ENCODE measurements around the gene CAST.

The CAST gene

DNA sequence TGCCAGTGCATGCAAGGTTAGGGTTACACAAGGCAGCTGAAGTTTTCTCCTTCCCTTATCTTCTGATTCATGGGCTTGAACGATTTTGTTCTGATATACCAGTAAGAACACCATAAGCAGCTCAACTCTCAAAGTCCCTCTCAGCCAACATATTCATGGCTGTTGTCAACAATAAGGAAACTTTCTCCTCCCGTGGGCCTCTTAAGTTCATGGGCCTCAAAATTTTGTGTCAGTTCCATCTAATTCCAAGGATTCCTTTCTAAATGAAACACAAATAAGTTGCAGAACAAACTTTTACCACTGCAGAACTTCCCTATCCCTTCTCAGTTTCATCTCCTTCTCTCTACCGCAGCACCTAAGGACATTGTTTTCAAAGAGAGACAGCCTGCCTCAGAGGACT lies 23.6 kb upstream of the CAST start:
- CTCF ChIA-PET = no interaction called here
- POLR2A ChIA-PET = no interaction called here
- no peak for TF ChIP-seq CTCF (IDR thresholded peaks at IDR 0.05; ENCODE audit: insufficient read depth, low read length, missing control alignments)
- no peak overlapping the region for H3K4me3 ChIP-seq (ENCODE audit: low read depth, low read length)
- no peak for DNase-seq (ENCODE audit: low read depth, low spot score)

DNA sequence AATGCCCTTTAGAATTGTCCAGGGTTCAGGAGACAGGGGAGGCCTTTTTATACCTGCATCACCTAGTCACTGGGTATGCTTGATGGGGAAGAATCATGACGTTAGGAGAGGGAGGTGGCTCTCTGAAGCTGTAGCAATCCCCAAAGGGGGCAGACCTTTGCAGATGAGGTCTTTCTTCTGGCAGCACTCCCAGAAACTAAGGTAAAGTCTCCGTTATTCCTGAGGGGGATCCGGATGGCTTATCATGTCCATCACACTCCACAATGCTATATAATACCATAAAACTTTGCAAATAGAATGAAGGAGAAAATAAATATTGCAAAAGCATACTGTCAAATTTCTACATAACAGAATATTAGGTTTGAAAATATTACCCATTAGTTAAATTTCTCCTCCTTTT lies 21.5 kb upstream of the CAST start:
- no peak for TF ChIP-seq CTCF (IDR thresholded peaks at IDR 0.05; ENCODE audit: insufficient read depth, low read length, missing control alignments)
- POLR2A ChIA-PET = no interaction called here
- no peak overlapping the region for H3K4me3 ChIP-seq (ENCODE audit: low read depth, low read length)
- CTCF ChIA-PET = no interaction called here
- no peak for DNase-seq (ENCODE audit: low read depth, low spot score)

DNA sequence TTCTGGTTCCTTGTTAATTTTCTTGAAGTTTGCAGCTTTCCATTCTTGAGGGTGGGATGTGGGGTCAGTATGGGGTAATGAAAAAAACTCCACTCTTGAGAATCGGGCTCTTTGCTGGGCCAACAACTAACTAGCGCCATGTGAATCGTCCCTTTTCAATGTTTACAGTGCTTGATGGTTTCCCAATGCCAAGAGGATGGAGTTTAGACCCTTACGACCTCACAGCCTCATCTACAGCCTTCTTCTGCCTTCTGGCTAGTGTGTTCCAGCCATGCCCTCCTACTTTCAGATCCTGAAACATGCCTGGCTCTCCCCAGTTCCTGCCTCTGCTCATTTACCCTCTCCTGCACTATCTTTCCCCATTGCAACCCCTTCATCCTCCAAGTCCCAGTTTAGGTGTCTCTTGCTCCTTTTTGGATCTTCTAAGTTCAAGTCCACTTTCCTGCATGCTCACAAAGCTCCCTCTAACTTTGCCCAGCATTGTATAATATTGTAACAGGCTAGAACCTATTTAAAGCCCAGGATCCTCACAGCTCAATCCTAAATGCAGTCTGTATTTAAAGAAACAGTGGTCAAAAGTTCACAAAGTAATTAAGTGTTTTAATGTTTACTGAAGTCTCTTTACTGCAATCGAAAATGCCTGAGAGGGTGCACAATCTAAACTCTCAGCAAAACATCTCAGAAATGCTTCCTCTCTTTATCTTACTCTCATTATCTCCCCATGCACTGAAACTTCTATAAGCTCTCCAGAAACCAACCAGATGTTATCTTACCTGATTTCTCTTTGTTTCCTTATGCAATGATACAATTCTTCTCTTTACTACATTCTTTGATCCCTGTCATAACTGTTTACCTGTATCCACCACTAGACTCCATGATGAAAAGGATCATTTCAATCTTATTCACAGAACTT lies 20.6 kb upstream of the CAST start:
- DNase-seq (ENCODE audit: low read depth, low spot score) = no peak
- POLR2A ChIA-PET = no interaction called here
- H3K4me3 ChIP-seq (ENCODE audit: low read depth, low read length) = no peak overlapping the region
- no peak for TF ChIP-seq CTCF (IDR thresholded peaks at IDR 0.05; ENCODE audit: insufficient read depth, low read length, missing control alignments)
- CTCF ChIA-PET = no interaction called here

- CTCF ChIA-PET = no interaction called here
- POLR2A ChIA-PET = no interaction called here
- TF ChIP-seq CTCF (IDR thresholded peaks at IDR 0.05; ENCODE audit: insufficient read depth, low read length, missing control alignments) = no peak
- H3K4me3 ChIP-seq (ENCODE audit: low read depth, low read length) = no peak overlapping the region
- no peak for DNase-seq (ENCODE audit: low read depth, low spot score)
Measured at GRCh38 chr5:96642281-96642640, 19.9 kb upstream of the CAST start.

DNA sequence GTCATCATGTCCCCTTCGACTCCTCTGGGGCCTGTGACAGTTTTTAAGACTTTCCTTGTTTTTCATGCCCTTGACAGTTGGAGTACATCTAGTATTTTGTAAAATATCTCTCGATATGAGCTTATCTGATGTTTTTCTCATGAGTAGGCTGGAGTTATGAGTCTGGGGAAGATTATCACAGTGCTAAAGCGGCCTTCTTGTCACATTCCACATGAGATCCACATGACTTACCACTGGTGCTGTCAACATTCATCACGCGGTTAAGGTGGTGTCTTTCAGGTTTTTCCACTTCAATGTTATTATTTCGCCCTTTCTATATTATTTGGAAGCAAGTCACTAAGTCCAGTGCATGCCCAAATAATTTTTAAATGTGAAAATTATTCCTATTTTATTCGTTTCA lies 17.1 kb upstream of the CAST start:
- no peak for DNase-seq (ENCODE audit: low read depth, low spot score)
- ChIA-PET CTCF (no interaction called here), POLR2A (no interaction called here)
- no peak overlapping the region for H3K4me3 ChIP-seq (ENCODE audit: low read depth, low read length)
- no peak for TF ChIP-seq CTCF (IDR thresholded peaks at IDR 0.05; ENCODE audit: insufficient read depth, low read length, missing control alignments)

DNA sequence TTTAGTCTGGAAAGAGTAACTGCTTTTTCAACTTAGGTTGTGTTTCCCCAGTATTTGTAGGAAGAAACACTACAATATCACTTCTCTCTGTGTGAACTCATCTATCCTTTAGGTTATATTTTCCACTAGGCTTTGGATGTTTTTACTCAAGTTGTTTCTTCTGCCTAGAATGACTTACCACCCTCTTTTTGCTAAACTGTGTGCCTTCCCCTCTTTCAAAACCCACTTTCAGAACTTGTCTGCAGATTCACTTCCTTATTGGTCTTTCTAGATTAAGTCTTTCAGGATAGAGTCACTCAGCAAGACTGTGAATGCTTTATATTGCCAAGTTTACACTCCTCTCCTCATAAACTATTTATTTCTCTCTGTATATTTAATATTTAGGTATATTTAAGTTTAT lies 14.2 kb upstream of the CAST start:
- DNase-seq (ENCODE audit: low read depth, low spot score) = no peak
- CTCF ChIA-PET = no interaction called here
- POLR2A ChIA-PET = interaction anchor here (1.1 kb wide), 1 partner anchor 138 kb away, joined by 3 read pairs; no protein-coding TSS in a partner anchor

More for the DNA sequence above, 14.2 kb upstream of the CAST start:
- no peak overlapping the region for H3K4me3 ChIP-seq (ENCODE audit: low read depth, low read length)
- TF ChIP-seq CTCF (IDR thresholded peaks at IDR 0.05; ENCODE audit: insufficient read depth, low read length, missing control alignments) = no peak

Measured in AG04449 (cell line).